GM12872 (cell line): ENCODE data around the gene DGUOK.

Source experiments
- TF ChIP-seq, protein P1 (sequence below): IDR thresholded peaks from 3 replicates; pipeline ENCODE4 v1.5.1; 2011; ENCODE audit warnings: low read depth, mild to moderate bottlenecking, low read length, moderate library complexity; ENCODE audit not compliant: insufficient read depth

DGUOK gene

DNA sequence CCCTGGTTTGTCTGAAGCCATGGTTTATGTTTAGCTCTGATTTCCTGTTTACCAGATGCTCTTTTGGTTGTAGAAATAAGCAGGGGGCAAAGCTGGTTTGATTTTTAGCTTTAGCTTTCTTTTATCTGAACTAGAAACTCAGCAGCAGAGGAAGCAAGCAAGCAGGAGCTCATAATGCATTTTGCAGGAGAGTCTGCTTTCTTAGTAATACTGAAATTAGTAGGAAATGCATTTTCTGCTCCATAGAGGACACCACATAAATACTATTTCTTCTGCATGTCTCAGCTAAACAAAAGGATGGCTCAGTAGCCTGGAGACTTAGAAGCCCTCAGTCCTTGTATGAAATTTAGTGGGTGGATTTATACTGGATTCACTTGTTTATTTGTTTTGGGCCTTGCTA lies 23.1 kb downstream of the DGUOK start:
- TF ChIP-seq, protein P1, sequence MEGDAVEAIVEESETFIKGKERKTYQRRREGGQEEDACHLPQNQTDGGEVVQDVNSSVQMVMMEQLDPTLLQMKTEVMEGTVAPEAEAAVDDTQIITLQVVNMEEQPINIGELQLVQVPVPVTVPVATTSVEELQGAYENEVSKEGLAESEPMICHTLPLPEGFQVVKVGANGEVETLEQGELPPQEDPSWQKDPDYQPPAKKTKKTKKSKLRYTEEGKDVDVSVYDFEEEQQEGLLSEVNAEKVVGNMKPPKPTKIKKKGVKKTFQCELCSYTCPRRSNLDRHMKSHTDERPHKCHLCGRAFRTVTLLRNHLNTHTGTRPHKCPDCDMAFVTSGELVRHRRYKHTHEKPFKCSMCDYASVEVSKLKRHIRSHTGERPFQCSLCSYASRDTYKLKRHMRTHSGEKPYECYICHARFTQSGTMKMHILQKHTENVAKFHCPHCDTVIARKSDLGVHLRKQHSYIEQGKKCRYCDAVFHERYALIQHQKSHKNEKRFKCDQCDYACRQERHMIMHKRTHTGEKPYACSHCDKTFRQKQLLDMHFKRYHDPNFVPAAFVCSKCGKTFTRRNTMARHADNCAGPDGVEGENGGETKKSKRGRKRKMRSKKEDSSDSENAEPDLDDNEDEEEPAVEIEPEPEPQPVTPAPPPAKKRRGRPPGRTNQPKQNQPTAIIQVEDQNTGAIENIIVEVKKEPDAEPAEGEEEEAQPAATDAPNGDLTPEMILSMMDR = no peak

DNA sequence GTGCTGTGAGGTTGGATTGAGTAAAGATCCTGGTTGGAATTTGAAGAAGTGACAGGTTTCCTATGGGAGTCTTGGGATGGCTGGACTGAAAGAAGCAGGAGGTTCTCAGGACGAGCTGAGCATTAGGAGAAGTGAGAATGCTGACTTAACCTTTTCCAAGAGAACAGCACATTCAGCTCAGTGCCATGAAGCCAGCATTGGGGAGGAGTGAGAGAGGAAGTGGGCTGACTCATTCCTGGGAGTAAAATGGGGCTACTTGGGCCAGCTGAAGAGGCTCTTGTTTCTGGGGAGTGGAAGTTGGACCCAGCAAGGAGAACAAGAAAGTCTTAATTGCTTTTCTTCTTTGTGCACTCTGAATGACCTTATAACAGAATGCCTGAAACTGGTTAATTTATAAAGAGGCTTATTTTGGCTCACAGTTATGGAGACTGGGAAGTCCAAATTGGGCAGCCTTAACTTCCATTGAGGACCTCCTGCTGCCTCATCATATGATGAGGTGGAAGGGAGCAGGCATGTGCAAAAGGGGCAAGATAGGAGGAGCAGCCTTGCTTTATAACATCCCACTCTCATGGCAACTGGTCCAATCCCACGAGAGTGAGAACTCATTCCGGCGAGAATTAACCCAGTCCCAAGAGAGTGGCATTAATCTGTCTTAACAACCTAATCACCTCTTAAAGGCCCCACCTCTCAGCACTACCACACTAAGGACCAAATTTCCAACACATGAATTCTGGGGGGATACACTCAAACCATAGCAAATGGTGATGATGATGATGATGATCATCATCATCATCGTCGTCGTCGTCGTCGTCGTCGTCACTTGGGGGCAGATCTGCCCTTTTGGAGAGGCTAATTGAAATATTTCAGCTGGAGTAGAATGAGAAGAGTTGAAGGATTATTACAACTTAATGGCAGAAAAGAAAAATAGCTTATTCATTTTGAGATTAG lies 26.1 kb downstream of the DGUOK start:
- TF ChIP-seq, protein P1 = no peak

GRCh38 chr2:73956218-73956865 lies 29.7 kb downstream of the DGUOK start:
- TF ChIP-seq, protein P1 = no peak

GRCh38 chr2:73961274-73961673 lies 34.6 kb downstream of the DGUOK start:
- TF ChIP-seq, protein P1 = no peak

DNA sequence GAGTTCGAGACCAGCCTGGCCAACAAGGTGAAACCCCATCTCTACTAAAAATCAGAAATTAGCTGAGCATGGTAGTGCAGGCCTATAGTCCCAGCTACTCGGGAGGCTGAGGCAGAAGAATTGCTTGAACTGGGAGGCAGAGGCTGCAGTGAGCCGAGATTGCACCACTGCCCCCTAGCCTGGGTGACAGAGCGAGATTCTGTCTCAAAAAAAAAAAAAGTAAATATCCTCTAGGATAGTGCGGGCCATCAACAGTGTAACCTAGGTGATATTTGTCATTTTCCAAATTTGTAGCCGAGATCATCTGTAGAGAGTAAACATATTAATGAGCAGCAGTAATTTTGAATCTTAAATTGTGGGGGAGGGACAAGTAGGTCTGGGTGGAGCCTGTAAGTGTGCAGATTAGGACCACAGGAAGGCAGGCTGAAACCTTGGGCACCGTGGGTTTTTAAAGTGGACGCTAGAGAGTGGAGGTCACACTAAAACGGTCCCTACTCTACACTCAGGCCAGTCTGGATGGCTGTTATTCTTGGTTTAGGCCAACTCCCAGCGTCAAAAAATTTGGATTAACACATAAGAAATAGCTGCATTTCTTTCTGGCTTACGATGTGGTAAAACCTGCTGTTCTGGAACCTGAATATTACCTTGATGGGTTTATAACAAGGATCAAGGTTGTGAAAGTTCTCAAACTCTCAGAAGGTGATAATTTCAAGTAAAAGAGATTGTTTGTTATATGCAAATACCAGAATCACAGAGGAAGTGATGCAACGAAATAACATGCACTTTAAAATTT lies 35.3 kb downstream of the DGUOK start:
- TF ChIP-seq, protein P1 = no peak

GRCh38 chr2:73962798-73963197 lies 36.1 kb downstream of the DGUOK start:
- TF ChIP-seq, protein P1 = no peak
